ENCODE results near the gene GBP2.

GBP2 gene

DNA sequence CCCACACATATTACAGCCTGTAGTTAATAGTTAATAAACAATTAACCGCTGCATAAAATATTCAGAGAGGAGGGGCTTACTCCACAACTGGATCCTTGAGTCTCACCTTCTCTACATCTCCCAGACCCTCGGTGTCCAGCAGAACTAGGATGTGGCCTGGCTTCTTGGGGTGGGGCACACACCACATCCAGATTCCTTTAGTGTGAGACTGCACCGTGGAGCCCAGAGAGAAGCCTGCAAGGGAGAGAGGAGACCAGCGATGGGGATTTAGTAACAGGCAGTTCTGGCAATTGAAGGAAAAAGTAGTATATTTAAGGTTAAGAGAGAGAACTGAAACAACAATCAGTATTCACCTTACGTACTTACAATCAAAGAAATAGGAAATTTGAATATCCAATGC is 65.8 kb downstream of the GBP2 start:
- no peak for DNase-seq

Measured in NCI-H1092 treated with DMSO at 0.1 percent for 48 hours (cell line).